Brain microvascular endothelial cell (primary cell): Measurements from ENCODE around the gene HMGXB4.

Source experiments
- DNase-seq: peaks from one replicate; pipeline ENCODE4 v3.0.0-alpha.2; 2020
- H3K27ac ChIP-seq: fragments of 250-450 bp; sonication (Bioruptor Pico); 2 replicates; pipeline ENCODE4 v1.5.1; 2020; ENCODE audit warnings: mild to moderate bottlenecking, moderate library complexity
- H3K27me3 ChIP-seq: fragments of 250-450 bp; sonication (Bioruptor Pico); replicated peaks from 2 replicates; pipeline ENCODE4 v1.5.1; 2020; ENCODE audit warnings: mild to moderate bottlenecking
- H3K36me3 ChIP-seq: fragments of 250-450 bp; sonication (Bioruptor Pico); replicated peaks from 2 replicates; pipeline ENCODE4 v1.5.1; 2020; ENCODE audit warnings: mild to moderate bottlenecking
- H3K4me3 ChIP-seq: 2 replicates; pipeline ENCODE4 v1.5.1; 2011; ENCODE audit warnings: low read depth, mild to moderate bottlenecking, control low read depth, low read length, moderate library complexity
- in situ Hi-C: cut with HindIII; loops from 2 replicates; pipeline ENCODE4 v1.10.0; 2017; ENCODE audit warnings: low sequenced_read_pairs, low pct_ligation_motif_present
- TF ChIP-seq, protein P1 (sequence below): IDR thresholded peaks from 2 replicates; pipeline ENCODE4 v1.5.1; 2011; ENCODE audit warnings: low read depth, mild to moderate bottlenecking, moderate library complexity, low read length, control low read depth, inconsistent platforms; ENCODE audit errors: missing control alignments

HMGXB4 gene

DNA sequence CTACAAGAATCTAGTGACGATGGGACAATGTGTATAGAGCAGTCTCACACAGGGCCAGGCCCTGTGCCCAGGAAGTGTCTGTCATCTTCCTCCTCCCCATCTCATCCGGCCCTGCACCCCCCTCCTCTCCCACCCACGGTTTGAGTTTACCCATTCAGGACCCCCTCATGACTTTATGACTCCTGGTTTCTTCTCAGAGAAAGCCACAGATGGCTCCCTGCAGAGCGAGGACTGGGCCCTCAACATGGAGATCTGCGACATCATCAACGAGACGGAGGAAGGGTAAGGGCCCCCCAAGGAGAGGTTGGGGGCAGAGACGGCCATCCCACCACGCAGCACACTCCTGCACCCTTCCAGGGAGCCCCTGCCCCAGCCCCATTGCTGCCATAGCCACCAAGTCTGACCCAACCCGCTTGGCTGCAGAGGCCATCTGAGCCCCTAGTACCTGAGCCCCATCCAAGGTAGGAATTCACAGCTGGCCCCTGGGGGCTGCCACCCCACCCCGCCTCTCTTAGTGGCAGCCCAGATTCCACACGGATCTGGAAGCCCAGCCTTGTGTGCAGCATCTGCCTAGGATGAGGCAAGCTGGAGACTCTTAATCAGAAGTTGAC lies 60.5 kb downstream of the HMGXB4 start:
- Histone ChIP-seq H3K4me3 (no peak overlapping the region), H3K27me3 (no peaks in the 10 kb centered on the region), H3K36me3 (peaks cover 20% of the 10 kb centered on the region), H3K27ac (no peak overlapping the region)
- in situ Hi-C loops = no loop called here
- DNase-seq = no peak
- TF ChIP-seq, protein P1, sequence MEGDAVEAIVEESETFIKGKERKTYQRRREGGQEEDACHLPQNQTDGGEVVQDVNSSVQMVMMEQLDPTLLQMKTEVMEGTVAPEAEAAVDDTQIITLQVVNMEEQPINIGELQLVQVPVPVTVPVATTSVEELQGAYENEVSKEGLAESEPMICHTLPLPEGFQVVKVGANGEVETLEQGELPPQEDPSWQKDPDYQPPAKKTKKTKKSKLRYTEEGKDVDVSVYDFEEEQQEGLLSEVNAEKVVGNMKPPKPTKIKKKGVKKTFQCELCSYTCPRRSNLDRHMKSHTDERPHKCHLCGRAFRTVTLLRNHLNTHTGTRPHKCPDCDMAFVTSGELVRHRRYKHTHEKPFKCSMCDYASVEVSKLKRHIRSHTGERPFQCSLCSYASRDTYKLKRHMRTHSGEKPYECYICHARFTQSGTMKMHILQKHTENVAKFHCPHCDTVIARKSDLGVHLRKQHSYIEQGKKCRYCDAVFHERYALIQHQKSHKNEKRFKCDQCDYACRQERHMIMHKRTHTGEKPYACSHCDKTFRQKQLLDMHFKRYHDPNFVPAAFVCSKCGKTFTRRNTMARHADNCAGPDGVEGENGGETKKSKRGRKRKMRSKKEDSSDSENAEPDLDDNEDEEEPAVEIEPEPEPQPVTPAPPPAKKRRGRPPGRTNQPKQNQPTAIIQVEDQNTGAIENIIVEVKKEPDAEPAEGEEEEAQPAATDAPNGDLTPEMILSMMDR = no peak

DNA sequence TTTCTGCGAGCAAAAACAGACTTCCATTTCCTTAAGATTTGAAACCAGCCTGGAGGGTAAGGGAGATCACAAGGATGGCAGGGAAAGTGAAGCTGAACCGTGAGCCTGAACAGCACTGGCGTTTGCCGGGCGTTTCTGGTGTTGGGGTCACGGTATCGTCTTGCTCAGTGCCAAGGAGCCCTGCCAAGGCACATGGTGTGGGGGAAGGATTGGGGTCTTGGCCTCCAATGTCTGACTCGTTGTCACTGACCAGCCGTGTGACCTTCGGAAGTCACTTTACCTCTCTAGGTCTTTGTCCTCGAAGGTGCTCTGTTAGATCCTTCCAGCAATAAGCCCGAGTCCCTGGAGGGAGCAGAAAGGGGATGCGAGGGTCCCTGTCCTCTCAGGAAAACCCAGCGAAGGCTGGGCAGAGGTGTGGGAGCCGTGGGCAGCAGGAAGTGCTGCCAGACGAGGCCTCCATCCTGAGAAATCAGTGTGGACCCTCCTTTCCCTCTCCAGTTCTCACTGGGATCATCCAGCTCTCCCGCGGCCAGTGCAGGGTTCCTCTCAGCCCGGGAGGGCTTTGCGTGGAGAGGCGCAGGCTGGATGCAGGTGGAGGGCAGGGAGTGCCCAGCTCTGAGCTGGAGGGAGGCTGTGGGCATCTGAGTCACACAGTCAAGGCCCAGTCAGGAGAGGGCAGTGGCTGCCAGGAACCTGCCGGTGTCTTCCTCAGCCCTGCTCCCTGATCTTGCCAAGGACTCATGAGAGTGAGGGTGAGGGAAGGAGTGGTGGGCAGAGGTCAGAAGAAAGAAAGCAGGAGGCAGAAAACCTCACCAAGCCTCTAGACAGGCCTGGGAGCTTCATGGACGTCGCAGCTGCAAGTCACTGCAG lies 61.3 kb downstream of the HMGXB4 start:
- DNase-seq = no peak
- TF ChIP-seq, protein P1 = no peak
- no peak overlapping the region for H3K27ac ChIP-seq
- H3K4me3 ChIP-seq = no peak overlapping the region
- H3K36me3 ChIP-seq = peaks cover 27% of the 10 kb centered on the region
- in situ Hi-C loops = no loop called here
- H3K27me3 ChIP-seq = no peaks in the 10 kb centered on the region

DNA sequence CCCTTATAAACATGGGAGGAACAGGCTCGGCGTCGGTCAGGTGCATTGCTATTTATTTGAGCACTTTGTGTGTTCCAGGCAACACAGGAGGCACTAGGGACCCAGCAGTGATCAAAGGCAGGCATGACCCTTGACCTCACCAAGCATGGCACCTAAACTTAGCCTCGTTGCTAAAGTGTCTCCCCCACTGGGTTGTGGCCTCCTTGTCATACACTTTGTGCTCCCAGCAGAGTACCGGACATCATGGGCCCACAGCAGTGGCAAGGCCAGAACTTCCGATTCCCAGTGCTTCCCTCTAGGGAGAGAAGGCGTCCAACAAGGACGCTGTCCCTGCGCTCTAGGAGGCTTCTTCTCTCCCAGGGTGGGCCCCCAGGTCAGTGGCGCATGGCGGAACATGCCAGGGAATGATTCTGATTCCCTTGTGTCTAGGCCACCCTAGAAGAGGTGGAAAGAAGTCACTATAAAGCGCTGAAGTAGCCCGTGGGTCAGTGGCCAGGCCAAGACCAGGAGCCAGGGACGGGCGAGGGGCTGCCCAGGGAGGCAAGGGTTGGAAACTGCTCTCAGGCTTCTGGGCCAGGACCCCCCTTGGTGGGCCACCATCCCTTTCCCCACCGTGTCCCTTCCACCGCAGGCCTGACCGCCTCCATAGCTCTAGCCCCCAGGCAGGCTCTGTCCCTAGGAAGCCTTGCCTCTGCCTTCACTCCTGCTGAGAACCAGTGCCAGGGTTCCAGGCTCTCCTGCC lies 62.1 kb downstream of the HMGXB4 start:
- DNase-seq = no peak
- H3K4me3 ChIP-seq = no peak overlapping the region
- no peak overlapping the region for H3K27ac ChIP-seq
- TF ChIP-seq, protein P1 = no peak
- H3K27me3 ChIP-seq = no peaks in the 10 kb centered on the region
- in situ Hi-C loops = no loop called here
- H3K36me3 ChIP-seq = peaks cover 33% of the 10 kb centered on the region

DNA sequence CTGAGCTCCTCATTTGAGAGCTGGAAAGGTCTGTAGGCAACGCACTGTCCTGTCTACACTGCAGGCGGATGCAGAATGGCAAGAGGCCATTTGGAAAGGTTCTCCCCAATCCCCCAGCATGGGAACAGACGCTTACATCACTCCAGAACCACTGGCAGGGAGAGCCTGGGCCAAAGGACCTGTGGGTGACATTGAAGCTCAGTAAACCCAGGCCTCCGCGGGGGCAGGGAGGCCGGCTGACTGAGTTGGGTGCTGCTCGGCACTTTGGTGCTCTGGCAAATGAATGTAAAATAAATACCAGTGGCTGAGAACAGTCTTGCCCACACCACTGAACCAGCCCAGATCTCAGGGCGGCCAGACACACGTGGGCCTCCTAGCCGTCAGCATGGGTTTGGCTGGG lies 64.8 kb downstream of the HMGXB4 start:
- no peak for DNase-seq
- H3K36me3 ChIP-seq = peaks cover 51% of the 10 kb centered on the region
- in situ Hi-C loops = no loop called here
- no peaks in the 10 kb centered on the region for H3K27me3 ChIP-seq
- no peak overlapping the region for H3K4me3 ChIP-seq
- no peak overlapping the region for H3K27ac ChIP-seq
- TF ChIP-seq, protein P1 = no peak

DNA sequence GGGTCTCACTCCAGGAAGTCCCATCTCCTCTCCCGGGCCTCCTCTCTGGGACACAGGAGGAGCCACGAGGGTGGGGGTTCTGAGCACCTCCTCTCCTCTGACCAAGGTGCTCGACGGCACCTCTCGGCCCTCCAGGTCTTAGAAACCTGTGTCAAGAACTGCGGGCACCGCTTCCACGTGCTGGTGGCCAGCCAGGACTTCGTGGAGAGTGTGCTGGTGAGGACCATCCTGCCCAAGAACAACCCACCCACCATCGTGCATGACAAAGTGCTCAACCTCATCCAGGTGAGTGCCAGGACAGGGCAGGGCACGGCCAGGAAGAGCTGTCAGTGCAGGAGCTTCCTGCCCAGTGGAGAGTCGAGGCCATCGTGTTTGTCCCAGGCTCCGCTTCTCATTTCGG lies 65.6 kb downstream of the HMGXB4 start:
- in situ Hi-C loops = no loop called here
- Histone ChIP-seq H3K36me3 (peaks cover 59% of the 10 kb centered on the region), H3K4me3 (no peak overlapping the region), H3K27me3 (no peaks in the 10 kb centered on the region), H3K27ac (no peak overlapping the region)
- no peak for DNase-seq
- TF ChIP-seq, protein P1 = no peak
